HCT116 (cell line): ENCODE results near the gene PRPF40B. TPM values are rescaled to one million over a fixed set of nuclear protein-coding genes. Genes with fewer than 3 reads are reported as not detected.

Experiments
- ATAC-seq: fragments of 200-7000 bp; cut with Tn5 transposase; 2 replicates; pipeline ENCODE4 v1.9.1; 2020; ENCODE audit warnings: mild to moderate bottlenecking, moderate library complexity
- BruUV-seq: library from RNA; stranded (reverse); fragments of 400-500 nt; replicated peaks from 2 replicates; lab custom pipeline; 2021; lab: Mats Ljungman, UMichigan
- CTCF ChIA-PET: fragments of 300-600 bp; sonication (Branson Sonifier 250); formaldehyde crosslinking; loops from one replicate; lab custom pipeline; 2021; ENCODE audit warnings: antibody characterized with exemption; lab: Charles Lee
- POLR2A ChIA-PET: fragments of 300-600, 350-600 bp; sonication (Branson Sonifier 250); formaldehyde crosslinking; loops from one replicate; lab custom pipeline; 2021; ENCODE audit warnings: antibody characterized with exemption; lab: Charles Lee
- RAD21 ChIA-PET, 2 experiments: fragments of 300-600 bp; sonication (Branson Sonifier 250); formaldehyde crosslinking; loops; one replicate each; lab custom pipeline; 2023; ENCODE audit warnings: low total read pairs in 2 of 2; ENCODE audit not compliant: uncharacterized antibody in 2 of 2, unreplicated experiment in 2 of 2, low non-redundant PET in 1 of 2; lab: Charles Lee
- DNase-seq: peaks from one replicate; pipeline ENCODE4 v3.0.0-alpha.2; 2010; ENCODE audit warnings: low read depth, low spot score
- H2AFZ ChIP-seq: fragments of 200-600 bp; shearing (Covaris generic), sonication (generic); 2 replicates; pipeline ENCODE4 v1.6.1; 2017; ENCODE audit warnings: low read depth, mixed run types, mixed read lengths, antibody characterized with exemption, low read length; ENCODE audit not compliant: poor library complexity, severe bottlenecking
- H3K27ac ChIP-seq: 2 replicates; pipeline ENCODE4 v1.5.1; 2012; ENCODE audit warnings: low read depth, low read length
- H3K27me3 ChIP-seq: fragments of 200-600 bp; sonication (generic); 2 replicates; pipeline ENCODE4 v1.6.1; 2016; ENCODE audit warnings: mixed run types, low read length, mixed read lengths; ENCODE audit not compliant: insufficient read depth
- H3K36me3 ChIP-seq, 2 experiments: fragments of 200-500 bp in 1 of 2; fragments of 200-600 bp in 1 of 2; sonication (Bioruptor generic) in 1 of 2; sonication (generic) in 1 of 2; 2 replicates each; pipeline versions ENCODE4 v1.5.1 to v1.6.1; 2014 to 2016; ENCODE audit warnings: low read length in 2 of 2, inconsistent platforms in 1 of 2, mixed read lengths in 1 of 2, mixed run types in 1 of 2; ENCODE audit not compliant: insufficient read depth in 2 of 2, control insufficient read depth in 1 of 2
- H3K4me1 ChIP-seq, 2 experiments: fragments of 200-600 bp in 1 of 2; sonication (generic) in 1 of 2; 2 replicates each; pipeline versions ENCODE4 v1.5.1 to v1.6.1; 2012 to 2017; ENCODE audit warnings: low read length in 2 of 2, inconsistent platforms in 1 of 2, mild to moderate bottlenecking in 1 of 2, mixed read lengths in 1 of 2, mixed run types in 1 of 2, moderate library complexity in 1 of 2; ENCODE audit not compliant: insufficient read depth in 2 of 2, control insufficient read depth in 1 of 2
- H3K4me2 ChIP-seq: fragments of 200-600 bp; sonication (generic); 2 replicates; pipeline ENCODE4 v1.6.1; 2017; ENCODE audit warnings: mixed run types, low read length, mixed read lengths
- H3K4me3 ChIP-seq, 2 experiments: fragments of 200-600 bp in 1 of 2; sonication (generic) in 1 of 2; replicated peaks in 1 of 2; 2 replicates each; pipeline ENCODE4 v1.5.1; 2011 to 2016; ENCODE audit warnings: low read length in 2 of 2, control low read depth in 1 of 2, low read depth in 1 of 2, mild to moderate bottlenecking in 1 of 2, mixed read lengths in 1 of 2, mixed run types in 1 of 2
- H3K79me2 ChIP-seq: fragments of 200-600 bp; sonication (generic); 2 replicates; pipeline ENCODE4 v1.6.1; 2017; ENCODE audit warnings: mild to moderate bottlenecking, mixed run types, low read length, moderate library complexity, mixed read lengths; ENCODE audit not compliant: insufficient read depth
- H3K9ac ChIP-seq: fragments of 200-600 bp; sonication (generic); 2 replicates; pipeline ENCODE4 v1.6.1; 2016; ENCODE audit warnings: low read length, mixed read lengths
- H3K9me2 ChIP-seq: fragments of 200-600 bp; sonication (generic), shearing (Covaris generic); 2 replicates; pipeline ENCODE4 v1.6.1; 2017; ENCODE audit warnings: mixed run types, mild to moderate bottlenecking, moderate library complexity; ENCODE audit not compliant: insufficient read depth
- H3K9me3 ChIP-seq, 2 experiments: fragments of 200-500 bp in 1 of 2; fragments of 200-600 bp in 1 of 2; sonication (Bioruptor generic) in 1 of 2; sonication (generic) in 1 of 2; 2 replicates each; pipeline ENCODE4 v1.6.1; 2014 to 2017; ENCODE audit warnings: low read length in 2 of 2, mixed read lengths in 2 of 2, inconsistent platforms in 1 of 2, low read depth in 1 of 2, mild to moderate bottlenecking in 1 of 2, mixed run types in 1 of 2, moderate library complexity in 1 of 2; ENCODE audit not compliant: control insufficient read depth in 1 of 2, insufficient read depth in 1 of 2
- H4K20me1 ChIP-seq: fragments of 200-600 bp; sonication (generic), shearing (Covaris generic); 2 replicates; pipeline ENCODE4 v1.6.1; 2017; ENCODE audit warnings: mixed run types, mild to moderate bottlenecking, moderate library complexity; ENCODE audit not compliant: insufficient read depth
- ATF3 ChIP-seq: IDR thresholded peaks from 2 replicates; pipeline ENCODE4 v1.6.1; 2012
- CBX3 ChIP-seq: IDR thresholded peaks from 2 replicates; pipeline ENCODE4 v1.6.1; 2012; ENCODE audit warnings: low read depth
- CEBPB ChIP-seq: IDR thresholded peaks from 2 replicates; pipeline ENCODE4 v1.6.1; 2012; ENCODE audit warnings: low read depth
- EGR1 ChIP-seq: IDR thresholded peaks from 2 replicates; pipeline ENCODE4 v1.6.1; 2012; ENCODE audit warnings: low read depth
- EZH2 ChIP-seq: fragments of 200-600 bp; sonication (generic); IDR thresholded peaks from 2 replicates; pipeline ENCODE4 v1.6.1; 2017; ENCODE audit warnings: antibody characterized with exemption, mixed run types
- FOSL1 ChIP-seq: IDR thresholded peaks from 2 replicates; pipeline ENCODE4 v1.6.1; 2012; ENCODE audit warnings: low read depth
- JUND ChIP-seq: IDR thresholded peaks from 2 replicates; pipeline ENCODE4 v1.6.1; 2012
- MAX ChIP-seq: IDR thresholded peaks from 2 replicates; pipeline ENCODE4 v1.6.1; 2012
- RAD21 ChIP-seq: IDR thresholded peaks from 2 replicates; pipeline ENCODE4 v1.6.1; 2012; ENCODE audit warnings: low read depth, mild to moderate bottlenecking
- REST ChIP-seq: IDR thresholded peaks from 2 replicates; pipeline ENCODE4 v1.6.1; 2012; ENCODE audit warnings: low read depth
- SP1 ChIP-seq: IDR thresholded peaks from 2 replicates; pipeline ENCODE4 v1.6.1; 2012; ENCODE audit warnings: low read depth
- SRF ChIP-seq: IDR thresholded peaks from 2 replicates; pipeline ENCODE4 v1.6.1; 2012; ENCODE audit warnings: low read depth
- TCF7L2 ChIP-seq: IDR thresholded peaks from 2 replicates; pipeline ENCODE4 v1.7.0; 2011; ENCODE audit warnings: borderline replicate concordance, inconsistent platforms; ENCODE audit not compliant: insufficient read depth, insufficient read length; ENCODE audit errors: extremely low read depth
- YY1 ChIP-seq: IDR thresholded peaks from 2 replicates; pipeline ENCODE4 v1.6.1; 2011; ENCODE audit warnings: low read length, low read depth, moderate library complexity, mild to moderate bottlenecking; ENCODE audit not compliant: insufficient replicate concordance; ENCODE audit errors: extremely low read depth
- ZBTB33 ChIP-seq: IDR thresholded peaks from 2 replicates; pipeline ENCODE4 v1.6.1; 2011; ENCODE audit warnings: mild to moderate bottlenecking, low read length, moderate library complexity; ENCODE audit not compliant: insufficient replicate concordance; ENCODE audit errors: extremely low read depth
- ZFX ChIP-seq: fragments of 450-650 bp; IDR thresholded peaks from 2 replicates; pipeline ENCODE4 v1.6.1; 2017
- ZNF274 ChIP-seq: fragments of 200-500 bp; sonication (Bioruptor generic); IDR thresholded peaks from 2 replicates; pipeline ENCODE4 v1.6.1; 2014; ENCODE audit warnings: mild to moderate bottlenecking, low read depth, low read length, inconsistent platforms
- intact Hi-C: fragments of 100-400 bp; cut with micrococcal nuclease; formaldehyde crosslinking; loops from 2 replicates; pipeline ENCODE4 v1.10.0; 2022
- total RNA-seq: library from RNA; stranded (reverse); gene quantifications from one replicate; pipeline ENCODE4 v1.2.1, GENCODE V29; 2021; ENCODE audit not compliant: unreplicated experiment

The PRPF40B gene
- total RNA-seq, 1 experiment from 2014 or later, result 29.0 TPM

- no peaks in the 10 kb centered on the region for H3K79me2 ChIP-seq
- no peaks in the 10 kb centered on the region for H4K20me1 ChIP-seq
- H3K36me3 ChIP-seq, result no peaks in the 10 kb centered on the region
- no peak overlapping the region for H3K27ac ChIP-seq
- no peak for TF ChIP-seq EZH2
- no peak for TF ChIP-seq REST
- no peak for TF ChIP-seq SRF
- TF ChIP-seq EGR1, result no peak
- no peak for TF ChIP-seq RAD21
- TF ChIP-seq SP1, result no peak
- TF ChIP-seq ATF3, result no peak
- no peak for TF ChIP-seq ZNF274
- no peak for TF ChIP-seq YY1
- TF ChIP-seq TCF7L2, result no peak
- no peak for TF ChIP-seq MAX
- TF ChIP-seq ZFX, result no peak
- no peak for TF ChIP-seq FOSL1
- no peak for TF ChIP-seq CEBPB
- no peak for TF ChIP-seq ZBTB33
- no peak for TF ChIP-seq CBX3
- TF ChIP-seq JUND, result no peak
- POLR2A ChIA-PET, result interaction anchor here (1.1 kb wide), 1 partner anchor 69 kb away, joined by 3 read pairs; the partner anchor contains the start of gene TMBIM6
- H2AFZ ChIP-seq, result no peak overlapping the region
- ATAC-seq, result no peak
- no peaks in the 10 kb centered on the region for H3K4me1 ChIP-seq
- H3K9me3 ChIP-seq, result no peaks in the 10 kb centered on the region
- no peak overlapping the region for H3K4me2 ChIP-seq
- H3K4me3 ChIP-seq, result no peak overlapping the region
- H3K9me2 ChIP-seq, result no peaks in the 10 kb centered on the region
- CTCF ChIA-PET, result no interaction called here
- no TSS peak for BruUV-seq
- no peak for DNase-seq
- no peak overlapping the region for H3K9ac ChIP-seq
- RAD21 ChIA-PET, result no interaction called here
- intact Hi-C loops, result no loop called here
- H3K27me3 ChIP-seq, result no peaks in the 10 kb centered on the region
Observed at GRCh38 chr12:49672301-49673217, 49.2 kb downstream of the PRPF40B start.
